NCI-H2227 (cell line): ENCODE measurements around the gene TMEM178B.

ENCODE experiments used
- DNase-seq: peaks from one replicate; lab custom pipeline; 2025; ENCODE audit not compliant: unreplicated experiment; lab: John Stamatoyannopoulos, UW

The TMEM178B gene

GRCh38 chr7:141258559-141258958, 184.7 kb downstream of the TMEM178B start:
- DNase-seq = no peak

- peak; percentile 55 for DNase-seq
Measured at GRCh38 chr7:141262101-141263090, 188.5 kb downstream of the TMEM178B start.

- DNase-seq = no peak
Measured at GRCh38 chr7:141263508-141263907, 189.6 kb downstream of the TMEM178B start.

- no peak for DNase-seq
Measured at GRCh38 chr7:141263983-141264382, 190.1 kb downstream of the TMEM178B start.

GRCh38 chr7:141264511-141264910, 190.6 kb downstream of the TMEM178B start:
- DNase-seq = no peak

- no peak for DNase-seq
Measured at GRCh38 chr7:141265668-141266067, 191.8 kb downstream of the TMEM178B start.

- no peak for DNase-seq
Measured at GRCh38 chr7:141268614-141269013, 194.8 kb downstream of the TMEM178B start.

GRCh38 chr7:141271451-141271850, 197.6 kb downstream of the TMEM178B start:
- DNase-seq = no peak

GRCh38 chr7:141272417-141272816, 198.6 kb downstream of the TMEM178B start:
- no peak for DNase-seq

- DNase-seq = no peak
Measured at GRCh38 chr7:141275350-141275749, 201.5 kb downstream of the TMEM178B start.

- DNase-seq = no peak
Measured at GRCh38 chr7:141276031-141276430, 202.2 kb downstream of the TMEM178B start.

GRCh38 chr7:141280100-141280499, 206.2 kb downstream of the TMEM178B start:
- no peak for DNase-seq

- no peak for DNase-seq
Measured at GRCh38 chr7:141281311-141281710, 207.4 kb downstream of the TMEM178B start.

GRCh38 chr7:141286522-141286921, 212.7 kb downstream of the TMEM178B start:
- no peak for DNase-seq

- DNase-seq = no peak
Measured at GRCh38 chr7:141287936-141288335, 214.1 kb downstream of the TMEM178B start.

- DNase-seq = no peak
Measured at GRCh38 chr7:141288626-141289025, 214.8 kb downstream of the TMEM178B start.

GRCh38 chr7:141290365-141290764, 216.5 kb downstream of the TMEM178B start:
- no peak for DNase-seq

GRCh38 chr7:141290973-141291372, 217.1 kb downstream of the TMEM178B start:
- DNase-seq = no peak

GRCh38 chr7:141291541-141291940, 217.7 kb downstream of the TMEM178B start:
- DNase-seq = no peak

- DNase-seq = no peak
Measured at GRCh38 chr7:141294143-141294829, 220.4 kb downstream of the TMEM178B start.

- DNase-seq = no peak
Measured at GRCh38 chr7:141295367-141295895, 221.6 kb downstream of the TMEM178B start.

GRCh38 chr7:141300816-141301215, 227.0 kb downstream of the TMEM178B start:
- DNase-seq = no peak
